Caco-2 (cell line): ENCODE measurements around the gene FBXO31. TPM values are rescaled to one million over a fixed set of nuclear protein-coding genes. Genes with fewer than 3 reads are reported as not detected.

Experiments
- BruUV-seq: library from RNA; stranded (reverse); fragments of 400-500 nt; replicated peaks from 2 replicates; lab custom pipeline; 2021; lab: Mats Ljungman, UMichigan
- CTCF ChIA-PET: fragments of 300-600 bp; sonication (Branson Sonifier 250); formaldehyde crosslinking; loops from one replicate; lab custom pipeline; 2022; ENCODE audit warnings: antibody characterized with exemption; lab: Charles Lee
- POLR2A ChIA-PET: fragments of 300-600 bp; sonication (Branson Sonifier 250); formaldehyde crosslinking; loops from one replicate; lab custom pipeline; 2022; ENCODE audit warnings: antibody characterized with exemption; lab: Charles Lee
- DNase-seq, 2 experiments: peaks; one replicate each; pipeline versions ENCODE4 v3.0.0 to v3.0.0-alpha.2; 2020 to 2022
- H3K27me3 ChIP-seq: replicated peaks from 2 replicates; pipeline ENCODE4 v1.6.0; 2011; ENCODE audit warnings: low read length; ENCODE audit not compliant: control insufficient read depth, insufficient read depth
- H3K36me3 ChIP-seq: 2 replicates; pipeline ENCODE4 v1.5.1; 2011; ENCODE audit warnings: low read length; ENCODE audit not compliant: control insufficient read depth, insufficient read depth
- H3K4me1 ChIP-seq: fragments of 250-450 bp; sonication (Bioruptor Pico); 2 replicates; pipeline ENCODE4 v1.5.1; 2020; ENCODE audit warnings: mild to moderate bottlenecking
- H3K4me3 ChIP-seq: 2 replicates; pipeline ENCODE4 v1.5.1; 2011; ENCODE audit warnings: low read depth, mild to moderate bottlenecking, control low read depth, low read length
- H3K9me3 ChIP-seq: fragments of 250-450 bp; sonication (Bioruptor Pico); 2 replicates; pipeline ENCODE4 v1.5.1; 2020; ENCODE audit warnings: mild to moderate bottlenecking, moderate library complexity
- H3K27ac Mint-ChIP-seq: one replicate; pipeline ENCODE4 v1.8.0; 2022; ENCODE audit warnings: mixed read lengths; ENCODE audit not compliant: unreplicated experiment
- H3K27me3 Mint-ChIP-seq: one replicate; pipeline ENCODE4 v1.8.0; 2022; ENCODE audit warnings: mixed read lengths; ENCODE audit not compliant: insufficient read depth, unreplicated experiment
- H3K36me3 Mint-ChIP-seq: one replicate; pipeline ENCODE4 v1.8.0; 2022; ENCODE audit warnings: mild to moderate bottlenecking, mixed read lengths; ENCODE audit not compliant: insufficient read depth, unreplicated experiment
- H3K4me1 Mint-ChIP-seq: one replicate; pipeline ENCODE4 v1.8.0; 2022; ENCODE audit warnings: low read depth, mixed read lengths; ENCODE audit not compliant: unreplicated experiment
- H3K4me3 Mint-ChIP-seq: one replicate; pipeline ENCODE4 v1.8.0; 2022; ENCODE audit warnings: mild to moderate bottlenecking, moderate library complexity, mixed read lengths; ENCODE audit not compliant: unreplicated experiment
- H3K9me3 Mint-ChIP-seq: one replicate; pipeline ENCODE4 v1.8.0; 2022; ENCODE audit warnings: mixed read lengths; ENCODE audit not compliant: unreplicated experiment
- CTCF ChIP-seq, 2 experiments: fragments of 200-600 bp in 1 of 2; IDR thresholded peaks; 1 replicate in 1 of 2; 2 replicates in 1 of 2; pipeline versions ENCODE4 v1.5.1 to v1.8.0; 2011 to 2022; ENCODE audit warnings: antibody characterized with exemption in 1 of 2, control low read depth in 1 of 2, inconsistent platforms in 1 of 2, low read depth in 1 of 2, low read length in 1 of 2, mild to moderate bottlenecking in 1 of 2, moderate library complexity in 1 of 2; ENCODE audit not compliant: insufficient read depth in 1 of 2, severe bottlenecking in 1 of 2, unreplicated experiment in 1 of 2
- intact Hi-C: fragments of 100-400 bp; cut with micrococcal nuclease; formaldehyde crosslinking; loops from one replicate; pipeline ENCODE4 v1.10.0; 2022; ENCODE audit not compliant: unreplicated experiment
- total RNA-seq: library from RNA; stranded (reverse); gene quantifications from 2 replicates; pipeline ENCODE4 v1.2.3, GENCODE V29; 2022

Gene FBXO31
- total RNA-seq, 1 experiment from 2014 or later = 55.6 TPM

- H3K4me1 ChIP-seq = peaks cover 6% of the 10 kb centered on the region
- no peaks in the 10 kb centered on the region for H3K9me3 ChIP-seq
- H3K36me3 ChIP-seq = peaks cover 2% of the 10 kb centered on the region; the same call in 1 of the 2 replicates
- ChIA-PET CTCF (no interaction called here), POLR2A (no interaction called here)
- no peaks in the 10 kb centered on the region for H3K9me3 Mint-ChIP-seq
- no peak overlapping the region for H3K4me3 ChIP-seq
- peaks cover 58% of the 10 kb centered on the region for H3K36me3 Mint-ChIP-seq
- no TSS peak for BruUV-seq
- TF ChIP-seq CTCF (IDR thresholded peaks at IDR 0.05; ENCODE audit: insufficient read depth in 1 of 2, low read depth in 1 of 2, low read length in 1 of 2, severe bottlenecking in 1 of 2, unreplicated experiment in 1 of 2) = no peak
- no peak overlapping the region for H3K4me3 Mint-ChIP-seq
- intact Hi-C loops = no loop called here
- H3K27me3 ChIP-seq = no peaks in the 10 kb centered on the region
- H3K4me1 Mint-ChIP-seq = peaks cover 7% of the 10 kb centered on the region
- no peaks in the 10 kb centered on the region for H3K27me3 Mint-ChIP-seq
- DNase-seq = no peak
- H3K27ac Mint-ChIP-seq = no peak overlapping the region
These were observed 62.9 kb downstream of the FBXO31 start for GRCh38 chr16:87320510-87321227.

GRCh38 chr16:87319997-87320491 is 63.5 kb downstream of the FBXO31 start:
- Histone ChIP-seq H3K4me3 (no peak overlapping the region), H3K36me3 (peaks cover 2% of the 10 kb centered on the region; the same call in 1 of the 2 replicates), H3K9me3 (no peaks in the 10 kb centered on the region), H3K27me3 (no peaks in the 10 kb centered on the region), H3K4me1 (peaks cover 6% of the 10 kb centered on the region)
- Mint-ChIP-seq H3K36me3 (peaks cover 53% of the 10 kb centered on the region), H3K27me3 (no peaks in the 10 kb centered on the region), H3K9me3 (no peaks in the 10 kb centered on the region), H3K27ac (no peak overlapping the region), H3K4me3 (no peak overlapping the region), H3K4me1 (peaks cover 7% of the 10 kb centered on the region)
- CTCF ChIA-PET = no interaction called here
- no TSS peak for BruUV-seq
- no peak for TF ChIP-seq CTCF (IDR thresholded peaks at IDR 0.05; ENCODE audit: insufficient read depth in 1 of 2, low read depth in 1 of 2, low read length in 1 of 2, severe bottlenecking in 1 of 2, unreplicated experiment in 1 of 2)
- POLR2A ChIA-PET = no interaction called here
- no peak for DNase-seq
- intact Hi-C loops = no loop called here

- no peaks in the 10 kb centered on the region for H3K9me3 Mint-ChIP-seq
- no peak for DNase-seq
- H3K4me3 Mint-ChIP-seq = no peak overlapping the region
- H3K4me3 ChIP-seq = no peak overlapping the region
- H3K36me3 Mint-ChIP-seq = peaks cover 49% of the 10 kb centered on the region
- H3K27me3 Mint-ChIP-seq = no peaks in the 10 kb centered on the region
- peaks cover 6% of the 10 kb centered on the region for H3K4me1 ChIP-seq
- BruUV-seq = no TSS peak
- POLR2A ChIA-PET = interaction anchor here (0.8 kb wide), 1 partner anchor 64 kb away, joined by 3 read pairs; the partner anchor contains the start of gene FBXO31
- CTCF ChIA-PET = interaction anchor here (0.6 to 0.8 kb wide), 2 partner anchors 69 to 75 kb away, joined by 3 to 4 read pairs; no protein-coding TSS in a partner anchor
- H3K4me1 Mint-ChIP-seq = peaks cover 7% of the 10 kb centered on the region
- intact Hi-C loops = no loop called here
- peaks cover 2% of the 10 kb centered on the region; the same call in 1 of the 2 replicates for H3K36me3 ChIP-seq
- H3K9me3 ChIP-seq = no peaks in the 10 kb centered on the region
- no peak for TF ChIP-seq CTCF (IDR thresholded peaks at IDR 0.05; ENCODE audit: insufficient read depth in 1 of 2, low read depth in 1 of 2, low read length in 1 of 2, severe bottlenecking in 1 of 2, unreplicated experiment in 1 of 2)
- H3K27me3 ChIP-seq = no peaks in the 10 kb centered on the region
- peak overlapping the region; percentile 99 for H3K27ac Mint-ChIP-seq
These were observed 64.6 kb downstream of the FBXO31 start for GRCh38 chr16:87319011-87319410.
